ENCODE results near the gene BRF1.

GRCh38 chr14:105307052-105307727 is 6.4 kb upstream of the BRF1 start:
- TF ChIP-seq, protein P1, sequence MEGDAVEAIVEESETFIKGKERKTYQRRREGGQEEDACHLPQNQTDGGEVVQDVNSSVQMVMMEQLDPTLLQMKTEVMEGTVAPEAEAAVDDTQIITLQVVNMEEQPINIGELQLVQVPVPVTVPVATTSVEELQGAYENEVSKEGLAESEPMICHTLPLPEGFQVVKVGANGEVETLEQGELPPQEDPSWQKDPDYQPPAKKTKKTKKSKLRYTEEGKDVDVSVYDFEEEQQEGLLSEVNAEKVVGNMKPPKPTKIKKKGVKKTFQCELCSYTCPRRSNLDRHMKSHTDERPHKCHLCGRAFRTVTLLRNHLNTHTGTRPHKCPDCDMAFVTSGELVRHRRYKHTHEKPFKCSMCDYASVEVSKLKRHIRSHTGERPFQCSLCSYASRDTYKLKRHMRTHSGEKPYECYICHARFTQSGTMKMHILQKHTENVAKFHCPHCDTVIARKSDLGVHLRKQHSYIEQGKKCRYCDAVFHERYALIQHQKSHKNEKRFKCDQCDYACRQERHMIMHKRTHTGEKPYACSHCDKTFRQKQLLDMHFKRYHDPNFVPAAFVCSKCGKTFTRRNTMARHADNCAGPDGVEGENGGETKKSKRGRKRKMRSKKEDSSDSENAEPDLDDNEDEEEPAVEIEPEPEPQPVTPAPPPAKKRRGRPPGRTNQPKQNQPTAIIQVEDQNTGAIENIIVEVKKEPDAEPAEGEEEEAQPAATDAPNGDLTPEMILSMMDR (IDR thresholded peaks at IDR 0.05): no peak
- TF ChIP-seq POLR2A (IDR thresholded peaks at IDR 0.05) (no peak), POLR2AphosphoS5 (IDR thresholded peaks at IDR 0.05) (no peak)

Measured in suprapubic skin (tissue), 4 donors.